ENCODE measurements around the gene COG5. TPM values are rescaled to one million over a fixed set of nuclear protein-coding genes. Genes with fewer than 3 reads are reported as not detected.

COG5 gene
- total RNA-seq, 1 experiment from 2014 or later, result 29.1 TPM

DNA sequence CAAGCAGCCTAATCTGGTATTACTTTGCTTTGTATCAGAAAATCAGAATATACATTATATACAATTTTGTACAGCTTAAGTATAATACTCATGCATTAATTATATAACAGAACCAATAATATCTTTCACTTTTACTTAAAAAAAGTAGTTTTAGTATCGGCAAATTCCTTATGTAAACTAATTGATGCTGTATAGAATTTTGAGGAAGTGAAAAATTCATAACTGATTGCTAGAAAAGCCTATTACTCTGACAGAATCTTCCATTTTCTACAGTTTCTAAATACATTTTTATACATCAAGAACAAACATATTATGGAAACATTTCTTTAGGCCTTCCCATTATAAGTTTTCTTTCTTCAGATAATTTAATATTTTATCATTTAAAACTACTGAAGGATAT, 217.8 kb downstream of the COG5 start:
- POLR2A ChIA-PET, result no interaction called here
- in situ Hi-C loops (cut with HindIII; ENCODE audit: low pct_unique_long_range_greater_than_20kb, low sequenced_read_pairs), result no loop called here
- H3K27ac ChIP-seq (ENCODE audit: low read length), result no peak overlapping the region
- BruUV-seq (replicated peaks), result no TSS peak
- CTCF ChIA-PET, result no interaction called here
- ATAC-seq, result no peak
- no peak overlapping the region for H3K4me3 ChIP-seq (ENCODE audit: low read depth in 2 of 2, low read length in 2 of 2)
- TF ChIP-seq TCF7L2 (IDR thresholded peaks at IDR 0.05; ENCODE audit: low read depth, low read length), result no peak
- no peak for TF ChIP-seq CTCF (IDR thresholded peaks at IDR 0.05)
- no peak for TF ChIP-seq POLR2AphosphoS5 (IDR thresholded peaks at IDR 0.05; ENCODE audit: low read depth, low read length)
- TF ChIP-seq, protein P1, sequence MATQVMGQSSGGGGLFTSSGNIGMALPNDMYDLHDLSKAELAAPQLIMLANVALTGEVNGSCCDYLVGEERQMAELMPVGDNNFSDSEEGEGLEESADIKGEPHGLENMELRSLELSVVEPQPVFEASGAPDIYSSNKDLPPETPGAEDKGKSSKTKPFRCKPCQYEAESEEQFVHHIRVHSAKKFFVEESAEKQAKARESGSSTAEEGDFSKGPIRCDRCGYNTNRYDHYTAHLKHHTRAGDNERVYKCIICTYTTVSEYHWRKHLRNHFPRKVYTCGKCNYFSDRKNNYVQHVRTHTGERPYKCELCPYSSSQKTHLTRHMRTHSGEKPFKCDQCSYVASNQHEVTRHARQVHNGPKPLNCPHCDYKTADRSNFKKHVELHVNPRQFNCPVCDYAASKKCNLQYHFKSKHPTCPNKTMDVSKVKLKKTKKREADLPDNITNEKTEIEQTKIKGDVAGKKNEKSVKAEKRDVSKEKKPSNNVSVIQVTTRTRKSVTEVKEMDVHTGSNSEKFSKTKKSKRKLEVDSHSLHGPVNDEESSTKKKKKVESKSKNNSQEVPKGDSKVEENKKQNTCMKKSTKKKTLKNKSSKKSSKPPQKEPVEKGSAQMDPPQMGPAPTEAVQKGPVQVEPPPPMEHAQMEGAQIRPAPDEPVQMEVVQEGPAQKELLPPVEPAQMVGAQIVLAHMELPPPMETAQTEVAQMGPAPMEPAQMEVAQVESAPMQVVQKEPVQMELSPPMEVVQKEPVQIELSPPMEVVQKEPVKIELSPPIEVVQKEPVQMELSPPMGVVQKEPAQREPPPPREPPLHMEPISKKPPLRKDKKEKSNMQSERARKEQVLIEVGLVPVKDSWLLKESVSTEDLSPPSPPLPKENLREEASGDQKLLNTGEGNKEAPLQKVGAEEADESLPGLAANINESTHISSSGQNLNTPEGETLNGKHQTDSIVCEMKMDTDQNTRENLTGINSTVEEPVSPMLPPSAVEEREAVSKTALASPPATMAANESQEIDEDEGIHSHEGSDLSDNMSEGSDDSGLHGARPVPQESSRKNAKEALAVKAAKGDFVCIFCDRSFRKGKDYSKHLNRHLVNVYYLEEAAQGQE (IDR thresholded peaks at IDR 0.05; ENCODE audit: insufficient read depth in 1 of 2, low read depth in 2 of 2, low read length in 1 of 2), result no peak
- TF ChIP-seq SIN3A (IDR thresholded peaks at IDR 0.05; ENCODE audit: borderline replicate concordance, insufficient read depth, low read depth, low read length), result no peak
- intact Hi-C loops (cut with micrococcal nuclease; ENCODE audit: unreplicated experiment), result no loop called here
- H3K27me3 ChIP-seq (ENCODE audit: control insufficient read depth, insufficient read depth, low read length), result no peaks in the 10 kb centered on the region
- no peaks in the 10 kb centered on the region for H3K36me3 ChIP-seq (ENCODE audit: control insufficient read depth, insufficient read depth, low read length)
- DNase-seq (ENCODE audit: low read depth, low spot score), result no peak
- no peaks in the 10 kb centered on the region for H3K4me1 ChIP-seq (ENCODE audit: control insufficient read depth, insufficient read depth, low read length)
- no peaks in the 10 kb centered on the region for H3K9me3 ChIP-seq (ENCODE audit: control insufficient read depth, insufficient read depth, low read depth, low read length)

GRCh38 chr7:107344799-107345198, 218.9 kb downstream of the COG5 start:
- Histone ChIP-seq H3K4me3 (ENCODE audit: low read depth in 2 of 2, low read length in 2 of 2) (no peak overlapping the region), H3K27ac (ENCODE audit: low read length) (no peak overlapping the region), H3K36me3 (ENCODE audit: control insufficient read depth, insufficient read depth, low read length) (no peaks in the 10 kb centered on the region), H3K27me3 (ENCODE audit: control insufficient read depth, insufficient read depth, low read length) (no peaks in the 10 kb centered on the region), H3K9me3 (ENCODE audit: control insufficient read depth, insufficient read depth, low read depth, low read length) (no peaks in the 10 kb centered on the region), H3K4me1 (ENCODE audit: control insufficient read depth, insufficient read depth, low read length) (no peaks in the 10 kb centered on the region)
- DNase-seq (ENCODE audit: low read depth, low spot score), result no peak
- no peak for ATAC-seq
- BruUV-seq (replicated peaks), result no TSS peak
- ChIA-PET POLR2A (no interaction called here), CTCF (no interaction called here)
- intact Hi-C loops (cut with micrococcal nuclease; ENCODE audit: unreplicated experiment), result no loop called here
- in situ Hi-C loops (cut with HindIII; ENCODE audit: low pct_unique_long_range_greater_than_20kb, low sequenced_read_pairs), result no loop called here
- TF ChIP-seq POLR2AphosphoS5 (IDR thresholded peaks at IDR 0.05; ENCODE audit: low read depth, low read length), result no peak
- no peak for TF ChIP-seq TCF7L2 (IDR thresholded peaks at IDR 0.05; ENCODE audit: low read depth, low read length)
- TF ChIP-seq, protein P1 (IDR thresholded peaks at IDR 0.05; ENCODE audit: insufficient read depth in 1 of 2, low read depth in 2 of 2, low read length in 1 of 2), result no peak
- TF ChIP-seq SIN3A (IDR thresholded peaks at IDR 0.05; ENCODE audit: borderline replicate concordance, insufficient read depth, low read depth, low read length), result no peak
- TF ChIP-seq CTCF (IDR thresholded peaks at IDR 0.05), result no peak
